Kidney (tissue), 22 donors: Measurements from ENCODE around the gene DARS2. TPM values are rescaled to one million over a fixed set of nuclear protein-coding genes. Genes with fewer than 3 reads are reported as not detected.

ENCODE experiments used
- DNase-seq, 5 donors: peaks; one replicate each; pipeline ENCODE4 v3.0.0-alpha.2; 2013 to 2020
- FAIRE-seq: peaks from 2 replicates; lab custom pipeline; 2012; peaks lifted over from hg19 to GRCh38; lab: Jason Lieb, UNC
- H3K27ac ChIP-seq, 2 donors: one replicate each; pipeline ENCODE4 v1.7.0; 2013; ENCODE audit warnings: low read depth in 2 of 2, low read length in 2 of 2, inconsistent platforms in 1 of 2
- H3K27me3 ChIP-seq: one replicate; pipeline ENCODE4 v1.7.1; 2013; ENCODE audit warnings: low read length, inconsistent platforms; ENCODE audit not compliant: control insufficient read depth, insufficient read depth
- H3K36me3 ChIP-seq, 3 donors: one replicate each; pipeline versions ENCODE4 v1.7.0 to v1.7.1; 2013; ENCODE audit warnings: low read length in 3 of 3, control low read depth in 1 of 3, inconsistent platforms in 1 of 3; ENCODE audit not compliant: insufficient read depth in 3 of 3, control insufficient read depth in 2 of 3
- H3K4me1 ChIP-seq, 3 donors: one replicate each; pipeline versions ENCODE4 v1.7.0 to v1.7.1; 2013; ENCODE audit warnings: low read length in 3 of 3, inconsistent platforms in 1 of 3, low read depth in 1 of 3; ENCODE audit not compliant: control insufficient read depth in 2 of 3, insufficient read depth in 2 of 3
- H3K4me3 ChIP-seq, 3 donors: one replicate each; pipeline versions ENCODE4 v1.7.0 to v1.8.1; 2013; ENCODE audit warnings: low read length in 3 of 3, control low read depth in 1 of 3, inconsistent platforms in 1 of 3
- H3K9ac ChIP-seq, 3 donors: one replicate each; pipeline versions ENCODE4 v1.7.0 to v1.7.1; 2013; ENCODE audit warnings: low read length in 3 of 3, control low read depth in 1 of 3, inconsistent platforms in 1 of 3
- H3K9me3 ChIP-seq, 3 donors: one replicate each; pipeline versions ENCODE4 v1.7.0 to v1.7.1; 2013; ENCODE audit warnings: low read length in 3 of 3, control low read depth in 1 of 3, inconsistent platforms in 1 of 3; ENCODE audit not compliant: control insufficient read depth in 2 of 3, insufficient read depth in 1 of 3
- CTCF ChIP-seq: IDR thresholded peaks from 3 replicates; pipeline ENCODE4 v1.5.1; 2012; ENCODE audit warnings: mild to moderate bottlenecking, moderate library complexity, borderline replicate concordance; ENCODE audit not compliant: insufficient read depth; ENCODE audit errors: extremely low read depth
- intact Hi-C: fragments of 100-400 bp; cut with DNase I; formaldehyde crosslinking; loops from one replicate; pipeline ENCODE4 v1.11.1; 2022
- long read RNA-seq, 10 donors: library from polyadenylated mRNA in 1 of 10; unstranded in 1 of 10; transcript quantifications; one replicate each; pipeline ENCODE4 v2.0.0 and lab custom pipeline, GENCODE V29; 2021 to 2026
- polyA plus RNA-seq: library from polyadenylated mRNA; stranded (reverse); fragments of 350-450 nt; fragmentation: Illumina TruSeq; extraction: RNeasy Lipid Tissue Mini Kit (QIAGEN cat#74804); gene quantifications from one replicate; pipeline ENCODE4 v1.2.3, GENCODE V29; 2014; ENCODE audit warnings: low read depth, low replicate concordance; ENCODE audit not compliant: insufficient read depth
- total RNA-seq: library from RNA; stranded (reverse); fragmentation: NEBNext Ultra II Directional; extraction: Animal tissue kit (Norgen Biotek cat#: 25700); gene quantifications from one replicate; pipeline ENCODE4 v1.2.1, GENCODE V29; 2021
- donor health status: control.
- donor health status: control.
- donor health status: control.
- donor health status: control.
- donor health status: control.
- donor health status: DM: yes; HTN: yes; CAD: no.
- donor health status: Normal renal cell carcinoma (clear cell type).

DARS2 gene, protein sequence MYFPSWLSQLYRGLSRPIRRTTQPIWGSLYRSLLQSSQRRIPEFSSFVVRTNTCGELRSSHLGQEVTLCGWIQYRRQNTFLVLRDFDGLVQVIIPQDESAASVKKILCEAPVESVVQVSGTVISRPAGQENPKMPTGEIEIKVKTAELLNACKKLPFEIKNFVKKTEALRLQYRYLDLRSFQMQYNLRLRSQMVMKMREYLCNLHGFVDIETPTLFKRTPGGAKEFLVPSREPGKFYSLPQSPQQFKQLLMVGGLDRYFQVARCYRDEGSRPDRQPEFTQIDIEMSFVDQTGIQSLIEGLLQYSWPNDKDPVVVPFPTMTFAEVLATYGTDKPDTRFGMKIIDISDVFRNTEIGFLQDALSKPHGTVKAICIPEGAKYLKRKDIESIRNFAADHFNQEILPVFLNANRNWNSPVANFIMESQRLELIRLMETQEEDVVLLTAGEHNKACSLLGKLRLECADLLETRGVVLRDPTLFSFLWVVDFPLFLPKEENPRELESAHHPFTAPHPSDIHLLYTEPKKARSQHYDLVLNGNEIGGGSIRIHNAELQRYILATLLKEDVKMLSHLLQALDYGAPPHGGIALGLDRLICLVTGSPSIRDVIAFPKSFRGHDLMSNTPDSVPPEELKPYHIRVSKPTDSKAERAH
- total RNA-seq (19.6 TPM), polyA plus RNA-seq (14.2 TPM)
- long read RNA-seq, donor 1, transcript DARS2-201 (17 exons, 3,441 nt), result major isoform, 5 of 6 reads
- long read RNA-seq, donor 1, partial matches to known transcripts, result 0 of 6 reads
- long read RNA-seq, donor 1, other reads (novel, unspliced or antisense), result 0 of 6 reads
- long read RNA-seq, donor 2, partial matches to known transcripts, result 0 of 1 reads
- long read RNA-seq, donor 2, other reads (novel, unspliced or antisense), result 0 of 1 reads
- long read RNA-seq, donor 3, partial matches to known transcripts, result 0 of 6 reads
- long read RNA-seq, donor 3, other reads (novel, unspliced or antisense), result 0 of 6 reads
- long read RNA-seq, donor 4, partial matches to known transcripts, result 0 of 1 reads
- long read RNA-seq, donor 4, other reads (novel, unspliced or antisense), result 0 of 1 reads
- long read RNA-seq, donor 5, result 0 reads
- long read RNA-seq, donor 6, partial matches to known transcripts, result 1,529 of 2,023 reads
- long read RNA-seq, donor 6, other reads (novel, unspliced or antisense), result 491 of 2,023 reads
- long read RNA-seq, donor 7, transcript DARS2-201 (17 exons, 3,441 nt), result major isoform, 9 of 17 reads
- long read RNA-seq, donor 7, partial matches to known transcripts, result 3 of 17 reads
- long read RNA-seq, donor 7, other reads (novel, unspliced or antisense), result 2 of 17 reads
- long read RNA-seq, donor 8, partial matches to known transcripts, result 454 of 766 reads
- long read RNA-seq, donor 8, other reads (novel, unspliced or antisense), result 310 of 766 reads
- long read RNA-seq, donor 9, result 0 reads
- long read RNA-seq, donor 10, partial matches to known transcripts, result 292 of 992 reads
- long read RNA-seq, donor 10, other reads (novel, unspliced or antisense), result 695 of 992 reads

- peaks cover 6 to 7% (median 6%) of the 10 kb centered on the region in 3 donors for H3K4me1 ChIP-seq
- H3K27me3 ChIP-seq, result no peaks in the 10 kb centered on the region
- peak within 1 kb of the TSS; percentile 94 to 98 (median 98) for H3K4me3 ChIP-seq
- intact Hi-C loops, result no loop called here
- H3K27ac ChIP-seq, result peak within 1 kb of the TSS; percentile 81 to 91
- H3K36me3 ChIP-seq, result no peaks in the 10 kb centered on the region
- no peak for TF ChIP-seq CTCF
- peak within 1 kb of the TSS; percentile 83 to 95 (median 93) for H3K9ac ChIP-seq
- DNase-seq (peak; percentile 95 to 99 (median 98)), FAIRE-seq (peak; percentile 84)
- no peaks in the 10 kb centered on the region for H3K9me3 ChIP-seq
Measured at GRCh38 chr1:173824315-173825081, at the start of gene DARS2, which contains the start of gene CENPL. Gene DARS2 (plus strand): TSS chr1:173824673. CDS start chr1:173825230, 557 bp downstream. Gene CENPL (minus strand): TSS chr1:173824883. CDS start chr1:173811299, 13,584 bp downstream.

GRCh38 chr1:173775578-173776226 is 48.8 kb upstream of the DARS2 start:
- no peaks in the 10 kb centered on the region for H3K27me3 ChIP-seq
- no peaks in the 10 kb centered on the region for H3K4me1 ChIP-seq
- H3K27ac ChIP-seq, result no peak overlapping the region
- no peaks in the 10 kb centered on the region for H3K9me3 ChIP-seq
- intact Hi-C loops, result no loop called here
- DNase-seq (no peak), FAIRE-seq (no peak)
- peaks cover 12 to 34% (median 26%) of the 10 kb centered on the region in 3 donors for H3K36me3 ChIP-seq
- H3K9ac ChIP-seq, result no peak overlapping the region
- H3K4me3 ChIP-seq, result no peak overlapping the region
- no peak for TF ChIP-seq CTCF
